K562 (cell line): ENCODE results near the gene SLC30A7. TPM values are rescaled to one million over a fixed set of nuclear protein-coding genes. Genes with fewer than 3 reads are reported as not detected.

ENCODE experiments used
- ATAC-seq: fragments of 200-7000 bp; cut with Tn5 transposase; 3 replicates; pipeline ENCODE4 v1.9.1; 2020; ENCODE audit warnings: moderate library complexity
- BruUV-seq: library from RNA; stranded (reverse); fragments of 400-500 nt; replicated peaks from 2 replicates; lab custom pipeline; 2021; lab: Mats Ljungman, UMichigan
- CTCF ChIA-PET: fragments of 300-600 bp; formaldehyde crosslinking; extraction: SDS; loops from one replicate; lab custom pipeline; 2021; ENCODE audit warnings: low intra/inter-chr PET ratio; lab: Yijun Ruan, JAX
- POLR2A ChIA-PET: fragments of 300-600, 350-650 bp; sonication (Branson Sonifier 250); formaldehyde crosslinking; extraction: SDS; loops from one replicate; lab custom pipeline; 2021; ENCODE audit warnings: antibody characterized with exemption, inconsistent platforms; lab: Yijun Ruan, JAX
- DNase-seq, 4 experiments: peaks; one replicate each; pipeline versions ENCODE4 v3.0.0 to v3.0.0-alpha.2; 2011 to 2018; ENCODE audit warnings: low spot score in 3 of 4, mixed read lengths in 3 of 4; ENCODE audit errors: extremely low read depth in 1 of 4
- FAIRE-seq: peaks from 2 replicates; lab custom pipeline; 2011; peaks lifted over from hg19 to GRCh38; lab: Jason Lieb, UNC
- H2AFZ ChIP-seq: 2 replicates; pipeline ENCODE4 v1.6.0; 2011; ENCODE audit warnings: low read depth, low read length, control low read depth, inconsistent platforms
- H3K27ac ChIP-seq: fragments of 200-600 bp; 3 replicates; pipeline ENCODE4 v1.8.0; 2011; ENCODE audit warnings: low read depth, mild to moderate bottlenecking, control low read depth, inconsistent platforms, low read length, moderate library complexity, mixed read lengths; ENCODE audit errors: extremely low read depth
- H3K27me3 ChIP-seq, 2 experiments: fragments of 300-600 bp in 1 of 2; 2 replicates in 1 of 2; 3 replicates in 1 of 2; pipeline versions ENCODE4 v1.6.0 to v1.8.0; 2011; ENCODE audit warnings: inconsistent platforms in 2 of 2, low read length in 2 of 2, mild to moderate bottlenecking in 1 of 2, mixed read lengths in 1 of 2, moderate library complexity in 1 of 2; ENCODE audit not compliant: control insufficient read depth in 2 of 2, insufficient read depth in 2 of 2
- H3K36me3 ChIP-seq: fragments of 300-600 bp; 3 replicates; pipeline ENCODE4 v1.8.0; 2011; ENCODE audit warnings: mild to moderate bottlenecking, low read length, inconsistent platforms; ENCODE audit not compliant: control insufficient read depth, insufficient read depth
- H3K4me1 ChIP-seq, 2 experiments: fragments of 200-600 bp in 1 of 2; replicated peaks in 1 of 2; 2 replicates in 1 of 2; 3 replicates in 1 of 2; pipeline versions ENCODE4 v1.5.1 to v1.8.0; 2011; ENCODE audit warnings: inconsistent platforms in 2 of 2, low read length in 2 of 2, mild to moderate bottlenecking in 1 of 2, mixed read lengths in 1 of 2, moderate library complexity in 1 of 2; ENCODE audit not compliant: control insufficient read depth in 2 of 2, insufficient read depth in 2 of 2
- H3K4me2 ChIP-seq: 2 replicates; pipeline ENCODE4 v1.6.1; 2011; ENCODE audit warnings: low read length, control low read depth, inconsistent platforms, mixed read lengths; ENCODE audit not compliant: insufficient read depth
- H3K4me3 ChIP-seq: fragments of 200-600 bp; sonication (generic), shearing (Covaris generic); 2 replicates; pipeline ENCODE4 v1.5.1; 2016; ENCODE audit warnings: control low read depth, inconsistent platforms
- H3K79me2 ChIP-seq: fragments of 200-600 bp; 3 replicates; pipeline ENCODE4 v1.8.0; 2011; ENCODE audit warnings: low read length, inconsistent platforms; ENCODE audit not compliant: control insufficient read depth, insufficient read depth
- H3K9ac ChIP-seq, 2 experiments: 2 replicates each; pipeline versions ENCODE4 v1.6.0 to v1.6.1; 2011; ENCODE audit warnings: low read depth in 2 of 2, low read length in 2 of 2, control low read depth in 1 of 2, inconsistent platforms in 1 of 2, mild to moderate bottlenecking in 1 of 2, mixed read lengths in 1 of 2; ENCODE audit not compliant: insufficient read depth in 1 of 2
- H3K9me1 ChIP-seq: one replicate; pipeline ENCODE4 v1.6.0; 2011; ENCODE audit warnings: inconsistent platforms, mild to moderate bottlenecking, low read length, moderate library complexity; ENCODE audit not compliant: control insufficient read depth, insufficient read depth
- H3K9me3 ChIP-seq: replicated peaks from 2 replicates; pipeline ENCODE4 v1.5.1; 2011; ENCODE audit warnings: low read depth, low read length, inconsistent platforms; ENCODE audit not compliant: control insufficient read depth, insufficient read depth
- H4K20me1 ChIP-seq: replicated peaks from 2 replicates; pipeline ENCODE4 v1.6.1; 2011; ENCODE audit warnings: low read length, inconsistent platforms, mixed read lengths; ENCODE audit not compliant: control insufficient read depth, insufficient read depth
- GABPB1 ChIP-seq: sonication (generic); formaldehyde crosslinking; IDR thresholded peaks from 2 replicates; pipeline ENCODE4 v1.8.0; 2022; ENCODE audit warnings: mild to moderate bottlenecking, missing genetic modification reagents
- HDAC3 ChIP-seq: fragments of 450-650 bp; IDR thresholded peaks from 2 replicates; pipeline ENCODE4 v1.6.1; 2018; ENCODE audit warnings: borderline replicate concordance, mild to moderate bottlenecking, moderate library complexity; ENCODE audit not compliant: partially characterized antibody
- HMGXB4 ChIP-seq: sonication (generic); formaldehyde crosslinking; IDR thresholded peaks from 2 replicates; pipeline ENCODE4 v1.8.1; 2023; ENCODE audit warnings: mild to moderate bottlenecking, missing genetic modification reagents
- MXD1 ChIP-seq: fragments of 250-450 bp; sonication (Bioruptor Pico); IDR thresholded peaks from 2 replicates; pipeline ENCODE4 v1.8.0; 2021; ENCODE audit warnings: borderline replicate concordance, mild to moderate bottlenecking, moderate library complexity; ENCODE audit not compliant: poor library complexity, severe bottlenecking
- MXI1 ChIP-seq: IDR thresholded peaks from 2 replicates; pipeline ENCODE4 v1.6.1; 2011; ENCODE audit warnings: low read depth, mild to moderate bottlenecking, improper control_type of control experiment, low read length
- NCOR1 ChIP-seq: fragments of 450-650 bp; IDR thresholded peaks from 2 replicates; pipeline ENCODE4 v1.6.1; 2016; ENCODE audit warnings: mild to moderate bottlenecking, moderate library complexity
- NKRF ChIP-seq: fragments of 450-650 bp; IDR thresholded peaks from 2 replicates; pipeline ENCODE4 v1.6.1; 2016; ENCODE audit warnings: borderline replicate concordance
- PTTG1 ChIP-seq: fragments of 450-650 bp; IDR thresholded peaks from 2 replicates; pipeline ENCODE4 v1.6.1; 2016; ENCODE audit warnings: low read depth, mild to moderate bottlenecking, missing genetic modification characterization, missing compliant biosample characterization
- RBM39 ChIP-seq: fragments of 200-400 bp; formaldehyde crosslinking; optimal IDR thresholded peaks from 2 replicates; pipeline ENCODE3; 2018; ENCODE audit warnings: low read depth, low read length
- SMARCA5 ChIP-seq: fragments of 450-650 bp; IDR thresholded peaks from 2 replicates; pipeline ENCODE4 v1.6.1; 2016
- SREBF2 ChIP-seq: sonication (generic); formaldehyde crosslinking; IDR thresholded peaks from 2 replicates; pipeline ENCODE4 v1.4.0; 2020; ENCODE audit warnings: mild to moderate bottlenecking, missing genetic modification reagents
- TFAM ChIP-seq: fragments of 250-450 bp; sonication (Bioruptor Pico); conservative IDR thresholded peaks from 2 replicates; pipeline ENCODE4 v1.5.0; 2021; ENCODE audit warnings: mild to moderate bottlenecking, moderate library complexity
- TFE3 ChIP-seq: fragments of 450-650 bp; formaldehyde crosslinking; IDR thresholded peaks from 2 replicates; pipeline ENCODE4 v1.4.0; 2020; ENCODE audit warnings: mild to moderate bottlenecking, mixed read lengths
- USF2 ChIP-seq: sonication (generic); formaldehyde crosslinking; IDR thresholded peaks from 2 replicates; pipeline ENCODE4 v1.5.0; 2020; ENCODE audit warnings: missing genetic modification reagents
- YY1 ChIP-seq, 3 experiments: IDR thresholded peaks; 2 replicates each; pipeline ENCODE4 v1.6.1; 2011; ENCODE audit warnings: low read length in 2 of 3, mild to moderate bottlenecking in 2 of 3, moderate library complexity in 2 of 3, borderline replicate concordance in 1 of 3, control low read depth in 1 of 3, low read depth in 1 of 3; ENCODE audit not compliant: insufficient read depth in 3 of 3, insufficient replicate concordance in 2 of 3, control insufficient read depth in 1 of 3, insufficient read length in 1 of 3; ENCODE audit errors: extremely low read depth in 1 of 3
- ZC3H11A ChIP-seq: IDR thresholded peaks from 2 replicates; pipeline ENCODE4 v1.6.1; 2012; ENCODE audit warnings: low read depth, low read length, improper control_type of control experiment
- WGBS: fragments of 100-300 bp; shearing (Covaris generic); methylation state at CpG from one replicate; pipeline ENCODE4 v1.1.6; 2016; ENCODE audit warnings: low coverage, mixed read lengths; ENCODE audit not compliant: insufficient coverage; ENCODE audit errors: missing lambda C conversion rate; 5-methylcytosine and 5-hydroxymethylcytosine counted together
- in situ Hi-C: fragments of 300-500 bp; cut with MboI; formaldehyde crosslinking; loops from 4 replicates; pipeline ENCODE4 v1.15.0; 2018; ENCODE audit warnings: inconsistent platforms, mixed read lengths
- intact Hi-C: fragments of 100-400 bp; cut with micrococcal nuclease; formaldehyde crosslinking; loops from 2 replicates; pipeline ENCODE4 v1.14.2; 2022
- polyA plus RNA-seq, 8 experiments: library from polyadenylated mRNA; depleted of rRNA in 4 of 8; stranded (reverse) in 5 of 8; unstranded in 3 of 8; fragments of >200 nt; fragmentation: Nextera tagmentation in 2 of 8; fragmentation: Illumina TruSeq in 1 of 8; extraction: Ambion mirVana in 2 of 8; extraction: Trizol in 1 of 8; gene quantifications; 2 replicates each; pipeline versions ENCODE4 v1.2.1 to v1.2.3, GENCODE V29; 2011 to 2014; ENCODE audit warnings: inconsistent platforms in 1 of 8, missing spikeins in 1 of 8
- total RNA-seq, 7 experiments: library from RNA; depleted of rRNA in 6 of 7; stranded (reverse); fragments of >200 nt in 6 of 7; fragmentation: Illumina TruSeq in 2 of 7; extraction: Trizol in 2 of 7; gene quantifications; 2 replicates each; pipeline versions ENCODE4 v1.2.1 to v1.2.3, GENCODE V29; 2011 to 2021; ENCODE audit warnings: low replicate concordance in 1 of 7

Gene SLC30A7
- total and polyA plus RNA-seq, 9 of the 15 experiments (the other 6 are each of a cell fraction or from before 2014, with no cell fraction given) = 3.5 to 17.1 (median 7.2) TPM

GRCh38 chr1:101006553-101006952 is 110.7 kb downstream of the SLC30A7 start:
- DNase-seq (no peak), FAIRE-seq (no peak), ATAC-seq (no peak)
- H3K4me3 ChIP-seq = no peak overlapping the region
- no peaks in the 10 kb centered on the region for H3K79me2 ChIP-seq
- no peaks in the 10 kb centered on the region for H3K27me3 ChIP-seq
- H3K9ac ChIP-seq = no peak overlapping the region
- no peak overlapping the region for H3K27ac ChIP-seq
- no peaks in the 10 kb centered on the region for H4K20me1 ChIP-seq
- H2AFZ ChIP-seq = no peak overlapping the region
- ChIA-PET POLR2A (no interaction called here), CTCF (no interaction called here)
- BruUV-seq = no TSS peak
- intact Hi-C loops (no loop called here), in situ Hi-C loops (no loop called here)
- no peak overlapping the region for H3K4me2 ChIP-seq
- no peaks in the 10 kb centered on the region for H3K9me1 ChIP-seq
- H3K9me3 ChIP-seq = no peaks in the 10 kb centered on the region
- 88% methylated on average over 2 of the region's 2 CpGs for WGBS
- peaks cover 71% of the 10 kb centered on the region for H3K36me3 ChIP-seq
- peaks cover 0 to 8% of the 10 kb centered on the region in 2 experiments; a peak in 3 of 5 replicates for H3K4me1 ChIP-seq
- TF ChIP-seq ZC3H11A = no peak
- TF ChIP-seq NCOR1 = no peak
- no peak for TF ChIP-seq RBM39
- TF ChIP-seq HMGXB4 (CRISPR knock-in tag) = no peak
- no peak for TF ChIP-seq YY1 (IDR thresholded peaks at IDR 0.05; ENCODE audit: borderline replicate concordance in 1 of 3, control insufficient read depth in 1 of 3, extremely low read depth in 1 of 3, insufficient read depth in 3 of 3, insufficient read length in 1 of 3, insufficient replicate concordance in 2 of 3, low read depth in 1 of 3, low read length in 2 of 3)
- TF ChIP-seq TFAM = no peak
- no peak for TF ChIP-seq MXD1 (CRISPR knock-in tag)
- no peak for TF ChIP-seq NKRF
- no peak for TF ChIP-seq MXI1
- no peak for TF ChIP-seq HDAC3
- TF ChIP-seq SMARCA5 = no peak
- no peak for TF ChIP-seq GABPB1 (CRISPR knock-in tag)
- no peak for TF ChIP-seq TFE3 (CRISPR knock-in tag)
- TF ChIP-seq PTTG1 (tag) = no peak
- no peak for TF ChIP-seq SREBF2 (CRISPR knock-in tag)
- TF ChIP-seq USF2 (CRISPR knock-in tag) = no peak
